HEK293T (cell line): ENCODE results near the gene RNF31.

Experiments used
- CTCF ChIA-PET: fragments of 350-600 bp; formaldehyde crosslinking; extraction: SDS; loops from one replicate; lab custom pipeline; 2021; ENCODE audit warnings: antibody characterized with exemption, inconsistent platforms; lab: Yijun Ruan, JAX
- POLR2A ChIA-PET: fragments of 350-600 bp; formaldehyde crosslinking; extraction: SDS; loops from one replicate; lab custom pipeline; 2020; ENCODE audit warnings: antibody characterized with exemption, inconsistent platforms; lab: Yijun Ruan, JAX
- DNase-seq: peaks from one replicate; pipeline ENCODE4 v3.0.0; 2012; ENCODE audit warnings: mixed read lengths; ENCODE audit errors: extremely low spot score
- BHLHE40 ChIP-seq: fragments of 450-650 bp; IDR thresholded peaks from 2 replicates; pipeline ENCODE4 v1.6.1; 2016; ENCODE audit warnings: mild to moderate bottlenecking, moderate library complexity, borderline replicate concordance
- CTBP1 ChIP-seq: fragments of 450-650 bp; IDR thresholded peaks from 2 replicates; pipeline ENCODE4 v1.6.1; 2016; ENCODE audit warnings: borderline replicate concordance
- ELF4 ChIP-seq: fragments of 450-650 bp; IDR thresholded peaks from 2 replicates; pipeline ENCODE4 v1.6.1; 2017; ENCODE audit warnings: antibody characterized with exemption
- FOXK2 ChIP-seq: fragments of 450-650 bp; IDR thresholded peaks from 2 replicates; pipeline ENCODE4 v1.6.1; 2016; ENCODE audit warnings: mild to moderate bottlenecking
- FOXM1 ChIP-seq: fragments of 450-650 bp; IDR thresholded peaks from 2 replicates; pipeline ENCODE4 v1.6.1; 2017; ENCODE audit warnings: mild to moderate bottlenecking, borderline replicate concordance
- L3MBTL2 ChIP-seq: fragments of 450-650 bp; conservative IDR thresholded peaks from 2 replicates; pipeline ENCODE4 v1.6.1; 2016; ENCODE audit warnings: mild to moderate bottlenecking
- LEF1 ChIP-seq: fragments of 450-650 bp; IDR thresholded peaks from 2 replicates; pipeline ENCODE4 v1.6.1; 2017; ENCODE audit warnings: mild to moderate bottlenecking, borderline replicate concordance
- NFRKB ChIP-seq: fragments of 450-650 bp; IDR thresholded peaks from 2 replicates; pipeline ENCODE4 v1.6.1; 2016; ENCODE audit warnings: mild to moderate bottlenecking, moderate library complexity
- SP1 ChIP-seq: fragments of 450-650 bp; IDR thresholded peaks from 2 replicates; pipeline ENCODE4 v1.6.1; 2017
- SUZ12 ChIP-seq: fragments of 450-650 bp; IDR thresholded peaks from 2 replicates; pipeline ENCODE4 v1.6.1; 2016; ENCODE audit warnings: mild to moderate bottlenecking
- TF ChIP-seq, protein P1 (sequence below): fragments of 450-650 bp; IDR thresholded peaks from 2 replicates; pipeline ENCODE4 v1.6.1; 2016

The RNF31 gene

DNA sequence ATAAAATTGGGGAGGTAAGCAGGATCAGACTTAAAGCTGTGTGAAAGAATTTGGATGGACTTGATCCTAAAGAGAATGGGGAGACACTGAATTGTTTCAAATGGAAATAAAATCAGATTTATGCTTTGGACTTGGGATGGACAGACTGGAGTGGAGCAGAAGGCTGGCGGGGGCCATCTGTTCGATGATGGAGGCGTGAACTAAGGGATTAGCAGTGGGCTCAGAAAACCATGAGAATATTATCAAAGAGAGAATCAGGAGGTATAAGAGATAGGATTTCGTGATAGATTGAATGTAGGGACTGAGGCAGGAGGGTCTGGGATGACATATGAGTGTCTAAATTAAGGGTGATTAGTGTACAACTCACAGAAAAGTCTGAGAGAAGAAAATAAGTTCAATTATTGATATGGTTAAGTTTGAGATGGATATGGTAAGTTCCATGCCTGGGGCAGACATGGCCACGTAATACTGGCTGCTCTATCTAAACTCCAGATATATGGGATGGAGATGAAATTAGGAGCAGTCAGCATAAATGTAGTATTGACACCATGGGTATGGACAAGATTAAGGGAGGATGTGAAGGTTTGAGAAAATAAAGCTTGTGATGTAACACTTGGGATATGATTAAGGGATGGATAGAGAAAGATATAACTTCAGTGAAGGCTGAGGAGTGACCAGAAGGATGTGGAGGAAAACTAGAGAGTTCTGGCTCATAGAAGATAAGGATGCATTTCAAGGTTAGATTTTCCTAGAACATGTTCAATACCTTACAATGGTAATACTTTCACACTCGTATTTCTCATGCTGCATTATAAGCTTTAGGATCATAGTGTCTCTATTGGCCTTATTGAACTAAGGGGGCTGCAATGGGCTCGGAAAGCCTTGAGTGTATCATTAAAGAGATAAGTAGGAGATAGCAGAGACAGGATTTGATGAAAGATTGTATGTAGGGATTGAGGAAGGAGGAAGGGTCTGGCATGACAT, 57.2 kb downstream of the RNF31 start:
- ChIA-PET POLR2A (interaction anchor here (1.4 to 2.1 kb wide), 2 partner anchors 9 kb away, joined by 3 to 11 read pairs; partner anchors contain the start of genes CHMP4A and TM9SF1), CTCF (no interaction called here)
- no peak for DNase-seq
- TF ChIP-seq FOXM1, result no peak

DNA sequence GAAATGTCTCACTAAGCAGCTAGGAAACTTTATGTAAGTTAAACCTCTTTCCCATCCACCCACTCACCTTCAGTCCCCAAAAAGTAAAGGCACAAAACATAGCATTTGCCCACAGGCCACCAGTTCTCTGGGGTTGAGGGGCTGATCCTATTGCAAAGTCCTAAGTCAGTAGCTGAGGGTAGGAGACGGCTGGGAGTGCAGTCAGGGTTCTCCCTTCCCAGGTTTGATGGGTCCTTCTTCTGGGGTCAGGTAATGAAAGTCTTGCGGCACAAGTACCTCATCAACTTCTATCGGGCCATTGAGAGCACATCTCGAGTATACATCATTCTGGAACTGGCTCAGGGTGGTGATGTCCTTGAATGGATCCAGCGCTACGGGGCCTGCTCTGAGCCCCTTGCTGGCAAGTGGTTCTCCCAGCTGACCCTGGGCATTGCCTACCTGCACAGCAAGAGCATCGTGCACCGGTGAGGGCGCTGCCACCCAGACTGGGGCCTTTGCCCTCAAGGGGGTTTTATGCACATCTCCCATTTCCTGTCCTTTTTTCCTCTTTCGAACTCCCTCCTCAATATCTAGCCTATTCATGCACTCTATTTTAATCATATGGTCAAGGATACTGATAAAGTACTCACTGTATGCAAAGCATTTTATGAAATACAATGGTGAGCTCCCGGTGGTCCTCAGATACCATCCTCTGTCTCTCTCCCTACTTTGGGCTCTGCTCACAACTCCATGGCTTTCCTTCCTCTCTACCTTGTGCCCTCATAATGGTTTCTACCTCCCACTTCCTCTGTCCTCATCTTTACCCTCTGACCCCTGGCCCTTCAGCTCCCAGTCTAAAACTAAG, 59.2 kb downstream of the RNF31 start:
- TF ChIP-seq SP1, result no peak
- no peak for TF ChIP-seq LEF1
- no peak for TF ChIP-seq FOXM1
- no peak for TF ChIP-seq CTBP1
- no peak for TF ChIP-seq NFRKB
- no peak for TF ChIP-seq SUZ12
- no peak for TF ChIP-seq ELF4
- ChIA-PET CTCF (interaction anchor here (0.5 kb wide), 1 partner anchor 9 kb away, joined by 4 read pairs; no protein-coding TSS in a partner anchor), POLR2A (interaction anchor here (0.9 to 1.6 kb wide), 2 partner anchors 9 to 11 kb away, joined by 7 to 8 read pairs; partner anchors contain the start of genes MDP1 and TM9SF1)
- no peak for DNase-seq

DNA sequence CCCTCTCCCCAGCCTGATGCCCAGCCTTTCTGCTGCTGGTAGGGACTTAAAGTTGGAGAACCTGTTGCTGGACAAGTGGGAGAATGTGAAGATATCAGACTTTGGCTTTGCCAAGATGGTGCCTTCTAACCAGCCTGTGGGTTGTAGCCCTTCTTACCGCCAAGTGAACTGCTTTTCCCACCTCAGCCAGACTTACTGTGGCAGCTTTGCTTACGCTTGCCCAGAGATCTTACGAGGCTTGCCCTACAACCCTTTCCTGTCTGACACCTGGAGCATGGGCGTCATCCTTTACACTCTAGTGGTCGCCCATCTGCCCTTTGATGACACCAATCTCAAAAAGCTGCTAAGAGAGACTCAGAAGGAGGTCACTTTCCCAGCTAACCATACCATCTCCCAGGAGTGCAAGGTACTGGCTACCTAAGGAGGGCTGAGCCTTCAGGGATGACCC, 59.8 kb downstream of the RNF31 start:
- ChIA-PET POLR2A (interaction anchor here (0.6 to 1.6 kb wide), 3 partner anchors 9 to 13 kb away, joined by 3 to 8 read pairs (median 7); partner anchors contain the start of genes MDP1 and TM9SF1), CTCF (interaction anchor here (0.6 kb wide), 1 partner anchor 81 kb away, joined by 3 read pairs; no protein-coding TSS in a partner anchor)

DNA sequence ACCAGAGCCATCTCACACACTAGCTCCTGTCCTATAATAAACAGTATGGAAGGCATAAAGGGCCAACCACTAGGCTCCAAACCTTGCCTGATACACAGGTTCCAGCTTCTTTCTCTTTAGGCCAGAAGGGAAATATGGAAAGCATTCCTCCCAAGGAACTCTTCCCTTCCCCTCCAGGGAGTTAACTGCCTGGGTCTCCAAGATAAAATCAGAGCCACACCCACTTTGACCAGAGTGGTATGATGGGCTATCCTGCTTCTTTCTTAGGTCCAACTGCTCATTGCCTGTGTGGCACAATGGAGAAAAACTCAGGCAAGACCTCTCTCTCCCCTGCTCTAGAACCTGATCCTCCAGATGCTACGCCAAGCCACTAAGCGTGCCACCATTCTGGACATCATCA, 60.3 kb downstream of the RNF31 start:
- no peak for DNase-seq
- TF ChIP-seq NFRKB (no peak), BHLHE40 (no peak), LEF1 (no peak)
- TF ChIP-seq, protein P1, sequence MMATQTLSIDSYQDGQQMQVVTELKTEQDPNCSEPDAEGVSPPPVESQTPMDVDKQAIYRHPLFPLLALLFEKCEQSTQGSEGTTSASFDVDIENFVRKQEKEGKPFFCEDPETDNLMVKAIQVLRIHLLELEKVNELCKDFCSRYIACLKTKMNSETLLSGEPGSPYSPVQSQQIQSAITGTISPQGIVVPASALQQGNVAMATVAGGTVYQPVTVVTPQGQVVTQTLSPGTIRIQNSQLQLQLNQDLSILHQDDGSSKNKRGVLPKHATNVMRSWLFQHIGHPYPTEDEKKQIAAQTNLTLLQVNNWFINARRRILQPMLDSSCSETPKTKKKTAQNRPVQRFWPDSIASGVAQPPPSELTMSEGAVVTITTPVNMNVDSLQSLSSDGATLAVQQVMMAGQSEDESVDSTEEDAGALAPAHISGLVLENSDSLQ, result no peak
- ChIA-PET POLR2A (interaction anchor here (0.6 to 1.9 kb wide), 4 partner anchors 8 to 13 kb away, joined by 3 to 8 read pairs (median 8); partner anchors contain the start of genes MDP1 and TM9SF1), CTCF (interaction anchor here (0.6 kb wide), 1 partner anchor 81 kb away, joined by 3 read pairs; no protein-coding TSS in a partner anchor)

More for the DNA sequence above, 59.8 kb downstream of the RNF31 start:
- no peak for TF ChIP-seq FOXK2
- no peak for TF ChIP-seq NFRKB
- TF ChIP-seq L3MBTL2, result no peak
- no peak for TF ChIP-seq SUZ12
- TF ChIP-seq FOXM1, result no peak
- TF ChIP-seq BHLHE40, result no peak
- no peak for TF ChIP-seq CTBP1
- no peak for TF ChIP-seq ELF4
- no peak for TF ChIP-seq LEF1
- DNase-seq, result no peak
